ENCODE results near the gene RPS19BP1.
A peak's percentile ranks its signal among the peaks of the same experiment; 100 is the strongest.

RPS19BP1 gene

GRCh38 chr22:39490135-39490798 is 42.3 kb downstream of the RPS19BP1 start:
- peak; percentile 92 for DNase-seq (ENCODE audit: low spot score)

GRCh38 chr22:39489094-39490068 is 43.2 kb downstream of the RPS19BP1 start:
- no peak for DNase-seq (ENCODE audit: low spot score)

GRCh38 chr22:39488563-39489083 is 43.9 kb downstream of the RPS19BP1 start:
- DNase-seq (ENCODE audit: low spot score), result no peak

GRCh38 chr22:39487826-39488520 is 44.6 kb downstream of the RPS19BP1 start:
- no peak for DNase-seq (ENCODE audit: low spot score)

- DNase-seq (ENCODE audit: low spot score), result no peak
Observed at GRCh38 chr22:39486951-39487825, 45.4 kb downstream of the RPS19BP1 start.

GRCh38 chr22:39482768-39483167 is 49.8 kb downstream of the RPS19BP1 start:
- DNase-seq (ENCODE audit: low spot score), result no peak

GRCh38 chr22:39481595-39481994 is 51.0 kb downstream of the RPS19BP1 start:
- DNase-seq (ENCODE audit: low spot score), result no peak

- DNase-seq (ENCODE audit: low spot score), result no peak
Observed at GRCh38 chr22:39481054-39481453, 51.5 kb downstream of the RPS19BP1 start.

- DNase-seq (ENCODE audit: low spot score), result no peak
Observed at GRCh38 chr22:39480557-39480956, 52.0 kb downstream of the RPS19BP1 start.

GRCh38 chr22:39479254-39479653 is 53.3 kb downstream of the RPS19BP1 start:
- DNase-seq (ENCODE audit: low spot score), result no peak
